Activated T-helper 1 cell treated with anti-CD3 and anti-CD28 coated beads, Interleukin-12 subunit alpha, Interleukin-12 subunit beta, Interleukin-2, Interleukin-4 antibody, amounts not matched to agents 30 ng/mL and 10 ng/mL and 1 ng/mL, durations not matched to agents 14 hours and 24 hours and 36 hours (primary cell): ENCODE measurements around the gene PCBP4. TPM values are rescaled to one million over a fixed set of nuclear protein-coding genes. Genes with fewer than 3 reads are reported as not detected.

Source experiments
- DNase-seq: peaks from one replicate; pipeline ENCODE4 v3.0.0; 2021; ENCODE audit warnings: low spot score
- H3K27ac Mint-ChIP-seq: one replicate; pipeline ENCODE4 v1.8.0; 2021; ENCODE audit warnings: mild to moderate bottlenecking, mixed read lengths
- H3K27me3 Mint-ChIP-seq: one replicate; pipeline ENCODE4 v1.8.0; 2022; ENCODE audit warnings: mild to moderate bottlenecking, moderate library complexity, mixed read lengths; ENCODE audit not compliant: insufficient read depth
- H3K36me3 Mint-ChIP-seq: one replicate; pipeline ENCODE4 v1.8.0; 2021; ENCODE audit warnings: low read depth, mixed read lengths
- H3K4me1 Mint-ChIP-seq: one replicate; pipeline ENCODE4 v1.8.0; 2021; ENCODE audit warnings: low read depth, mixed read lengths
- H3K4me3 Mint-ChIP-seq: one replicate; pipeline ENCODE4 v1.8.0; 2021; ENCODE audit warnings: mild to moderate bottlenecking, moderate library complexity, mixed read lengths
- H3K9me3 Mint-ChIP-seq: one replicate; pipeline ENCODE4 v1.8.0; 2021; ENCODE audit warnings: mixed read lengths
- intact Hi-C: fragments of 100-400 bp; cut with micrococcal nuclease; formaldehyde crosslinking; loops from one replicate; pipeline ENCODE4 v1.15.1; 2024
- total RNA-seq: library from RNA; stranded (reverse); gene quantifications from 2 replicates; pipeline ENCODE4 v1.2.3, GENCODE V29; 2022

Gene PCBP4
- total RNA-seq, 1 donor from 2014 or later, result 14.8 TPM

GRCh38 chr3:51927061-51927977 lies 39.9 kb downstream of the PCBP4 start:
- peaks cover 8% of the 10 kb centered on the region for H3K36me3 Mint-ChIP-seq
- DNase-seq, result no peak
- intact Hi-C loops, result no loop called here
- no peaks in the 10 kb centered on the region for H3K9me3 Mint-ChIP-seq
- no peak overlapping the region for H3K4me3 Mint-ChIP-seq
- peaks cover 3% of the 10 kb centered on the region for H3K27me3 Mint-ChIP-seq
- H3K4me1 Mint-ChIP-seq, result no peaks in the 10 kb centered on the region
- H3K27ac Mint-ChIP-seq, result no peak overlapping the region

- no peak for DNase-seq
- H3K36me3 Mint-ChIP-seq, result no peaks in the 10 kb centered on the region
- no peaks in the 10 kb centered on the region for H3K4me1 Mint-ChIP-seq
- no peak overlapping the region for H3K4me3 Mint-ChIP-seq
- peaks cover 18% of the 10 kb centered on the region for H3K27me3 Mint-ChIP-seq
- intact Hi-C loops, result no loop called here
- H3K9me3 Mint-ChIP-seq, result no peaks in the 10 kb centered on the region
- H3K27ac Mint-ChIP-seq, result no peak overlapping the region
Observed at GRCh38 chr3:51921081-51921578, 46.1 kb downstream of the PCBP4 start.

GRCh38 chr3:51916418-51916817 lies 50.8 kb downstream of the PCBP4 start:
- Mint-ChIP-seq H3K4me1 (no peaks in the 10 kb centered on the region), H3K27ac (no peak overlapping the region), H3K27me3 (peaks cover 16% of the 10 kb centered on the region), H3K36me3 (no peaks in the 10 kb centered on the region), H3K4me3 (no peak overlapping the region), H3K9me3 (no peaks in the 10 kb centered on the region)
- DNase-seq, result no peak
- intact Hi-C loops, result no loop called here

- Mint-ChIP-seq H3K4me1 (no peaks in the 10 kb centered on the region), H3K27me3 (peaks cover 7% of the 10 kb centered on the region), H3K9me3 (peaks cover 20% of the 10 kb centered on the region), H3K27ac (no peak overlapping the region), H3K4me3 (no peak overlapping the region), H3K36me3 (no peaks in the 10 kb centered on the region)
- intact Hi-C loops, result no loop called here
- DNase-seq, result no peak
Observed at GRCh38 chr3:51908026-51908425, 59.2 kb downstream of the PCBP4 start.

Other genes starting within 250 kb of the PCBP4 start
- not detected in 2 replicates for gene IQCF6, start 188.2 kb downstream of the PCBP4 start, total RNA-seq
- not detected in 2 replicates for gene IQCF2, start 105.8 kb downstream of the PCBP4 start, total RNA-seq
- gene IQCF5, start 91.9 kb downstream of the PCBP4 start, total RNA-seq, result not detected in 2 replicates
- gene IQCF1, start 64.1 kb downstream of the PCBP4 start, total RNA-seq, result not detected in 2 replicates
- gene RRP9, start 25.6 kb downstream of the PCBP4 start, total RNA-seq, result 91.8 and 93.1 TPM in 2 replicates
- gene PARP3, start 25.1 kb downstream of the PCBP4 start, total RNA-seq, result 13.4 and 14.5 TPM in 2 replicates
- not detected in 2 replicates for gene GPR62, start 12.1 kb downstream of the PCBP4 start, total RNA-seq
- gene ABHD14B, start 6.6 kb upstream of the PCBP4 start, total RNA-seq, result 37.9 and 38.0 TPM in 2 replicates
- 12.8 and 13.3 TPM in 2 replicates for gene ABHD14A, start 7.6 kb upstream of the PCBP4 start, total RNA-seq
- gene ACY1, start 16.1 kb upstream of the PCBP4 start, total RNA-seq, result 58.0 and 58.5 TPM in 2 replicates
- 1,590 and 1,596 TPM in 2 replicates for gene RPL29, start 28.4 kb upstream of the PCBP4 start, total RNA-seq
- gene DUSP7, start 89.1 kb upstream of the PCBP4 start, total RNA-seq, result 35.4 and 37.4 TPM in 2 replicates
- gene POC1A, start 187.0 kb upstream of the PCBP4 start, total RNA-seq, result 20.3 and 24.9 TPM in 2 replicates
- gene ALAS1, start 230.7 kb upstream of the PCBP4 start, total RNA-seq, result 105 and 110 TPM in 2 replicates